Measurements from ENCODE around the gene SYNPR. TPM values are rescaled to one million over a fixed set of nuclear protein-coding genes. Genes with fewer than 3 reads are reported as not detected.

Gene SYNPR
- total RNA-seq, 1 experiment from 2014 or later = 0.17 TPM

DNA sequence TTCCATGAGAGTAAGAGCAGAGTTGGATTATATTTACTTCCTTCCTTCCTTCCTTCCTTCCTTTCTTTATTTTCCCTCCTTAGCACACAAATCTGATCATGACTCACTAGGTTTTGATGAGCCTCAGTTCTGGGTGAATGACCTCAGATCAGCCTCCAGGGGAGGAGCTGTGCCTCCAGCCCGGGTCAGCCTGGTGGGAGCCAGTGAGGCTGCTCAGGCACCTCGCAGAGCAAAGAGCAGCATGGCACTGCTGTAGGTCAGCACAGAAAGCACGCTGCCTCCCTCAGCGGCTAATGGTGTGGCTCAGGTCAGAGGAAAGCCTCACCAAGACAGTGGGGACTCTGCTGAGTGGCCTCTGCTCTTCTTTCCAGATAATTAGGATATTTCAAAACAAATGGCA lies 108.5 kb downstream of the SYNPR start:
- Histone ChIP-seq H3K4ac (ENCODE audit: low read depth, low read length) (no peak overlapping the region), H3K4me2 (ENCODE audit: insufficient read depth, insufficient read length, low read length) (no peak overlapping the region), H3K4me1 (ENCODE audit: insufficient read depth, low read length) (no peaks in the 10 kb centered on the region; the same call in 1 of the 2 replicates), H4K5ac (ENCODE audit: insufficient read length, low read depth, low read length) (no peak overlapping the region), H3K18ac (ENCODE audit: insufficient read length, low read depth, low read length) (no peak overlapping the region), H2BK120ac (ENCODE audit: low read depth, low read length, poor library complexity, severe bottlenecking) (no peak overlapping the region), H4K91ac (ENCODE audit: insufficient read length, low read depth, low read length) (no peak overlapping the region), H2BK15ac (ENCODE audit: low read depth, low read length) (no peak overlapping the region), H3T11ph (ENCODE audit: low read length) (no peak overlapping the region), H3K23me2 (ENCODE audit: insufficient read length, low read depth, low read length, poor library complexity, severe bottlenecking) (no peaks in the 10 kb centered on the region), H3K79me1 (ENCODE audit: insufficient read depth, low read depth, low read length, poor library complexity, severe bottlenecking) (no peaks in the 10 kb centered on the region), H3K79me2 (ENCODE audit: insufficient read depth, low read length) (no peaks in the 10 kb centered on the region), H2BK5ac (ENCODE audit: insufficient read length, low read length) (no peak overlapping the region), H2BK12ac (ENCODE audit: insufficient read length, low read depth, low read length) (no peak overlapping the region), H3K23ac (ENCODE audit: insufficient read length, low read depth, low read length) (no peak overlapping the region), H2BK20ac (ENCODE audit: low read depth, low read length, poor library complexity, severe bottlenecking) (no peak overlapping the region), H4K20me1 (ENCODE audit: control insufficient read depth, insufficient read depth, insufficient read length) (no peaks in the 10 kb centered on the region), H3K14ac (ENCODE audit: insufficient read depth, low read length) (0 out of 2 replicates have a peak overlapping the region, but pooled peaks have one; percentile 34), H4K8ac (replicated peaks; ENCODE audit: insufficient read length, low read depth, low read length) (no peak overlapping the region), H3K27me3 (ENCODE audit: insufficient read depth, low read length) (no peaks in the 10 kb centered on the region), H2AFZ (ENCODE audit: low read length) (no peak overlapping the region), H2AK5ac (ENCODE audit: insufficient read length, low read length) (no peak overlapping the region), H3K9me3 (ENCODE audit: control insufficient read depth, low read depth, low read length) (no peaks in the 10 kb centered on the region), H3K56ac (ENCODE audit: insufficient read length, low read depth, low read length) (no peak overlapping the region), H3K9ac (ENCODE audit: extremely low read depth, insufficient read length, low read length) (no peak overlapping the region), H3K27ac (ENCODE audit: insufficient read length, low read depth, low read length) (no peak overlapping the region)
- DNase-seq = peak; percentile 70
- H3K36me3 Mint-ChIP-seq (ENCODE audit: insufficient read depth in 1 of 3, low read depth in 3 of 3) = no peaks in the 10 kb centered on the region
- no peak for TF ChIP-seq CTCF (conservative IDR thresholded peaks at IDR 0.05)
- no peak overlapping the region for H3K4me3 Mint-ChIP-seq
- H3K27me3 Mint-ChIP-seq (ENCODE audit: low read depth) = no peaks in the 10 kb centered on the region
- peaks cover 9% of the 10 kb centered on the region in 2 experiments for H3K4me1 Mint-ChIP-seq
- WGBS (ENCODE audit: extremely low coverage, insufficient read length, low lambda C conversion rate) = no CpG with 5 or more reads among the region's 4 CpGs
- H3K9me3 Mint-ChIP-seq = no peaks in the 10 kb centered on the region
- H3K27ac Mint-ChIP-seq = no peak overlapping the region

Measured in H9 (cell line).